IPS-18a (cell line): ENCODE measurements around the gene RCOR3.
A peak's percentile ranks its signal among the peaks of the same experiment; 100 is the strongest.
"Not testable (repeated sequence)": the region's sequence is repeated elsewhere in the genome, so short reads cannot be mapped to it uniquely, and the experiment has no call there.

Experiments used
- H3K27ac ChIP-seq: one replicate; pipeline ENCODE4 v1.5.1; 2013; ENCODE audit warnings: low read length
- H3K27me3 ChIP-seq: one replicate; pipeline ENCODE4 v1.6.1; 2013; ENCODE audit warnings: mild to moderate bottlenecking, low read length; ENCODE audit not compliant: control insufficient read depth, insufficient read depth
- H3K36me3 ChIP-seq: one replicate; pipeline ENCODE4 v1.6.1; 2013; ENCODE audit warnings: low read depth, low read length; ENCODE audit not compliant: control insufficient read depth
- H3K4me1 ChIP-seq: one replicate; pipeline ENCODE4 v1.6.1; 2013; ENCODE audit warnings: low read depth, low read length; ENCODE audit not compliant: control insufficient read depth
- H3K4me3 ChIP-seq: one replicate; pipeline ENCODE4 v1.5.1; 2013; ENCODE audit warnings: low read length
- H3K9ac ChIP-seq: one replicate; pipeline ENCODE4 v1.6.1; 2013; ENCODE audit warnings: mild to moderate bottlenecking, low read length, moderate library complexity
- H3K9me3 ChIP-seq: one replicate; pipeline ENCODE4 v1.6.1; 2013; ENCODE audit warnings: low read depth, low read length; ENCODE audit not compliant: control insufficient read depth

Gene RCOR3

DNA sequence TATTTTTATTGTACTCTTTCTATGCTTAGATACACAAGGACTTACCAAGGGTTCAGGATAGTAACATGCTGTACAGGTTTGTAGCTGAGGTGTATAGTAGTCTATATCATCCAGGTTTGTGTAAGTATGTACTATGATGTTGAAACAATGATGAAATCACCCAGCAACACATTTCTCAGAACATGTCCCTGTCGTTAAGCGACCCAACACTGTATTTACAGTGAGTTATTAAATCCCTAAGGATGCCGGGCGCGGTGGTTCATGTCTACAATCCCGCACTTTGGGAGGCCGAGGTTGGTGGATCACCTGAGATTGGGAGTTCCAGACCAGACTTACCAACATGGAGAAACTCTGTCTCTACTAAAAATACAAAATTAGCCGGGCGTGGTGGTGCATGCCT lies 21.6 kb upstream of the RCOR3 start:
- H3K9ac ChIP-seq, result no peak overlapping the region

DNA sequence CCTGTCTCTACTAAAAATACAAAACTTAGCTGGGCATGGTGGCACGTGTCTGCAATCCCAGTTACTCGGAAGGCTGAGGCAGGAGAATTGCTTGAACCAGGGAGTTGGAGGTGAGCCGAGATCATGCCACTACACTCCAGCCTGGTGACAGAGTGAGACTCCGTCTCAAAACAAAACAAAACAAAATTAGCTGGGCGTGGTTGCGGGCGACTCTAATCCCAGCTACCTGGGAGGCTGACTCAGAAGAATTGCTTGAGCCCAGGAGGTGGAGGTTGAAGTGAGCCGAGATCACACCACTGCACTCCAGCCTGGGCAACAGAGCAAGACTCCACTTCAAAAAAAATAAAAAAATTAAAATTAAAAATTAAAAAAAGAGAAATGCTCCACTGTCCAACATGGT lies 18.6 kb upstream of the RCOR3 start:
- H3K9me3 ChIP-seq, H3K27me3 ChIP-seq, H3K9ac ChIP-seq, H3K27ac ChIP-seq, H3K4me3 ChIP-seq, H3K36me3 ChIP-seq, H3K4me1 ChIP-seq: not testable (repeated sequence)

More for the DNA sequence above, 21.6 kb upstream of the RCOR3 start:
- H3K27ac ChIP-seq, result no peak overlapping the region
- H3K36me3 ChIP-seq, result no peaks in the 10 kb centered on the region
- no peaks in the 10 kb centered on the region for H3K27me3 ChIP-seq
- H3K9me3 ChIP-seq, result no peaks in the 10 kb centered on the region
- no peaks in the 10 kb centered on the region for H3K4me1 ChIP-seq
- no peak overlapping the region for H3K4me3 ChIP-seq

DNA sequence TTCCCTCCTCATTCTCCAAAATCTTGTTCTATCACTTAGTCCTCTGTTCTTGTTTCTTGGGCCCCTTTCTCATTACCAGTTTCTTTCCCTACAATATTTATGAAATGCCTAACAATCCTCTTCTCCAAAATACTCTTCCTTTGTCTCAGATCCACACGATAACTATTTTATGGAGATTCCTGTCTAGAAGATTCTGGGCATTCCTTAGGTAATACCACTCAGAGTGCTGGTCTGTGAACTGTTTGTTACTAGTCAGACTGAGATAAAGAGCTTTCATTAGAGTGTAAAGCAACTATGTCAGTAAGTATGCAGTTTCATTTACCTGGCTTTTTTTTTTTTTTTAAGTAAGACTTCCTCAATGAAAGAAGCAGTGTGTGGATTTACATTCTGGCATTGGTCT lies 18.1 kb upstream of the RCOR3 start:
- Histone ChIP-seq H3K4me3 (no peak overlapping the region), H3K4me1 (no peaks in the 10 kb centered on the region)

DNA sequence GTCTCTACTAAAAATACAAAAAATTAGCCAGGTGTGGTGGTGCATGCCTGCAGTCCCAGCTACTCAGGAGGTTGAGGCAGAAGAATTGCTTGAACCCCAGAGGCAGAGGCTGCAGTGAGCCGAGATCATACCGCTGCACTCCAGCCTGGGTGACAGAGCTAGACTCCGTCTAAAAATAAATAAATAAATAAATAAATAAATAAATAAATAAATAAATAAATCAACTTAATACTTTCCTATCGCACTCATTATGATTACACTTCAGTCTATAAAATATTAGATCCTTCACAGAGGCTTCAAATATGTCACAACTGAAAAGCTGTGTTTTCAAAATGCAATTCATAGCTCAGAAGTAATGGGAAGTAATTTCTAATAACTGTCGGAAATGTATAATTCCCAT lies 15.5 kb upstream of the RCOR3 start:
- H3K9ac ChIP-seq, H3K9me3 ChIP-seq, H3K36me3 ChIP-seq, H3K4me3 ChIP-seq, H3K27ac ChIP-seq, H3K4me1 ChIP-seq, H3K27me3 ChIP-seq: not testable (repeated sequence)

More for the DNA sequence above, 18.1 kb upstream of the RCOR3 start:
- no peaks in the 10 kb centered on the region for H3K9me3 ChIP-seq
- H3K27me3 ChIP-seq, result no peaks in the 10 kb centered on the region
- no peaks in the 10 kb centered on the region for H3K36me3 ChIP-seq
- no peak overlapping the region for H3K9ac ChIP-seq
- H3K27ac ChIP-seq, result no peak overlapping the region

DNA sequence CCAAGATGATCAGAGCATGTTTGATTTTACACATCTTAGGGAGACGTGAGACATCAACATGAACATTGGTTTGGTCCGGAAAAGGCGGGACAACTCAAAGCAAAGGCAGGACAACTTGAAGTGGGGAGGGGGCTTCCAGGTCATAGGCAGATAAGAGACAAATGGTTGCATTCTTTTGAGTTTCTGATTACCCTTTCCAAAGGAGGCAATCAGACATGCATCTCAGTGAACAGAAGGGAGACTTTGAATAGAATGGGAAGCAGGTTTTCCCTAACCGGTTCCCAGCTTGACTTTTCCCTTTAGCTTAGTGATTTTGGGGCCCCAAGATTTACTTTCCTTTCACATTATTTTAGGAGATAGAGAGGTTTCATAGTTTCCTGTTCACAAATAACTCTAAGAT lies 12.6 kb upstream of the RCOR3 start:
- not testable (repeated sequence) for H3K27ac ChIP-seq, H3K9ac ChIP-seq, H3K36me3 ChIP-seq, H3K27me3 ChIP-seq, H3K4me3 ChIP-seq, H3K4me1 ChIP-seq, H3K9me3 ChIP-seq

DNA sequence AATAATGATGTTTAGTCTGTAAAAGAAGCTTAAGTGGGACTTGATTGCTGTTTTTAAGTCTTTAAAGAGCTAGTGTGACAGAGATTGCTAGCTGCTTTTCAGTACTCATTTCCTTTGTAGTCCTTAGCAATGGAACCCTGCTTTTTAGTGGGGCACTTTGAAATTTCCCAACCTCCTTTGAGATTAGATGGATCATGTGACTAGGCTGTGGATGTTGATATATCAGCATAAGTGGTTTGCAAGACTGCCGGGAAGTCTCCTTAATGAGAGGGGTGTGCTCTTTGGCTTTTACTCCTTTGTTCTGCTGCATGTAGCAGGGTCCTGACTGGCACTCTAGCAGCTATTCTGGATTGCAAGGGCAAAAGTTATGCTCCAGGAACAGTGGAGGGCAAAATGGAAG lies 11.2 kb upstream of the RCOR3 start:
- Histone ChIP-seq H3K27me3 (no peaks in the 10 kb centered on the region), H3K36me3 (no peaks in the 10 kb centered on the region), H3K9me3 (no peaks in the 10 kb centered on the region), H3K4me1 (peaks cover 4% of the 10 kb centered on the region), H3K27ac (no peak overlapping the region), H3K9ac (no peak overlapping the region), H3K4me3 (no peak overlapping the region)

DNA sequence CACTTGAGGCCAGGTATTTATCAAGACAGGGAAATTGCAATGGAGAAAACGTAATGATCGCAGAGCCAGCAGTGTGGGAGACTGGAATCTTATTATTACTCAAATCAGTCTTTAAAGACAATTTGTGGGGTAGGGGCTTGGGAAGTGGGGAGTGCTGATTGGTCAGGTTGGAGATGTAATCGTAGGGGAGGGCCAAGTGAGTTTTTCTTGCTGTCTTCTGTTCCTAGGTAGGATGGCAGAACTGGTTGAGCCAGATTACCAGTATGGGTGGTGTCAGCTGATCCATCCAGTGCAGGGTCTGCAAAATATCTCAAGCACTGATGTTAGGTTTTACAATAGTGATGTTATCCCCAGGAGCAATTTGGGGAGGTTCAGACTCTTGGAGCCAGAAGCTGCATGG lies 9.6 kb upstream of the RCOR3 start:
- not testable (repeated sequence) for H3K4me1 ChIP-seq, H3K27ac ChIP-seq, H3K4me3 ChIP-seq, H3K9ac ChIP-seq, H3K36me3 ChIP-seq, H3K27me3 ChIP-seq, H3K9me3 ChIP-seq

DNA sequence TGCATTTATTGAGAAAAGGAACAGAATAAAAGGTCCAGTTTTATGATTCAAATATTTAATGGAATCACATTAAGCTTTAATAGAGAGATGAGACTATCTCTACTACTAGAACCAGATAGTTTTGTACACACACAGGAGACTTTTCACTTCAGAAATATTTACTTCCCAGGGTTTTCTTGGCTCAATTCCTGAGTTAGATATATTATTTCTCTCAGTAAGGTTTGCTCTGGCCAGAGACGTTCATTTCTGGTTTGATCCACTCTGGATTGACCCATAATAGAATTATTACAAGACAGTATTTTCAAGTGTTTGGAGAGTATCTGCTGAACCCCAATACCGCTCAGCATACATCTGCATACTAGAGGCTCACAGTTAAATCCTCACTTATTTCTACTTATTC lies 1.3 kb upstream of the RCOR3 start:
- Histone ChIP-seq H3K9ac (peak overlapping the region; percentile 97), H3K4me1 (peaks cover 22% of the 10 kb centered on the region), H3K36me3 (peaks cover 3% of the 10 kb centered on the region), H3K4me3 (peak overlapping the region; percentile 98), H3K27me3 (no peaks in the 10 kb centered on the region), H3K27ac (peak overlapping the region; percentile 95), H3K9me3 (no peaks in the 10 kb centered on the region)

DNA sequence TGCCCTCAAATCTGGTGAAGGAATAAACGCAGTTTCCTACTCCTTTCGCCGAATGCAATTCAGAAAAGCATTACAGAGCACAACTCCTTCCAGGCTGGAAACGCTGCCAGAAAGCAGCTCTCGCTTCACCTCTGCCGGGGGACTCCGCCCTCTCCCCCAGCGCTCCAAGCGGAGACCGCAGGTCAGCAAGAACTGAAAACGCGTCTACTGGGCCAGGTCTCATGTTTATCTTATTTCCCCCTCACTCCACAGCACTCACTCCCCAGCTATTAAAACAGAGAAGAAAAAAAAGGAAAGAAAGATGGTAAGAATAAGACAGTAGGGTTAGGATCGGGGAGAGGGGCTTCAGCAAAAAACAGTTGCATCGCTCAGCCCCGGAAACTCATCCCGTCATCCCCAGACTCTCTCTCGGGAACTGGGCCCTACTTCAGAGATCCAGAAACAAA lies 833 bp upstream of the RCOR3 start:
- H3K4me1 ChIP-seq, result peaks cover 22% of the 10 kb centered on the region
- peak overlapping the region; percentile 95 for H3K27ac ChIP-seq
- H3K9ac ChIP-seq, result peak overlapping the region; percentile 97
- peak overlapping the region; percentile 98 for H3K4me3 ChIP-seq
- peaks cover 3% of the 10 kb centered on the region for H3K36me3 ChIP-seq
- H3K9me3 ChIP-seq, result no peaks in the 10 kb centered on the region
- H3K27me3 ChIP-seq, result no peaks in the 10 kb centered on the region

DNA sequence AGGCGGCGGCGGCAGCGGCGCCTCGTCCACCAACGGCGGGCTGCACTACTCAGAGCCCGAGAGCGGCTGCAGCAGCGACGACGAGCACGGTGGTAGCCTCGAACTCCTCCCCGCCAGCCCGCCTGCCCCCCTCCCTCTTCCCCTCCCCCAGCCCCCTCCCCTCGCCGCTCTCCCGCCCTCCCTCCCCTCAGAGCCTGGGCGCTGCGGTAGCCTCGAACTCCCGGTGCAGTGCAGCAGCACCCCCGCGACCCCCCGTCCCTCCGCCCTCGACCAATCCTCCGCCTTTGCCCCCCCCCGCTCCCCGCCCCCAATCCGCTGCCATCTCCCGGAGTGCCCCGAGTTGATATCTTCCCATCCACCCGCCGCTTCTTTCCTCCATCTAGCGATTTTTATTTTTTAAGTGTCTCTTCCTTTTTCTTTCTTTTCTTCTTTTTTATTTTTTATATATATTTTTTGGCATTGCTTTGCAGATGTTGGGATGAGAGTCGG lies 516 bp downstream of the RCOR3 start:
- H3K4me1 ChIP-seq, result peaks cover 22% of the 10 kb centered on the region
- no peaks in the 10 kb centered on the region for H3K9me3 ChIP-seq
- peak overlapping the region; percentile 85 for H3K4me3 ChIP-seq
- H3K9ac ChIP-seq, result peak overlapping the region; percentile 87
- H3K36me3 ChIP-seq, result peaks cover 4% of the 10 kb centered on the region
- H3K27me3 ChIP-seq, result no peaks in the 10 kb centered on the region
- H3K27ac ChIP-seq, result peak overlapping the region; percentile 80

DNA sequence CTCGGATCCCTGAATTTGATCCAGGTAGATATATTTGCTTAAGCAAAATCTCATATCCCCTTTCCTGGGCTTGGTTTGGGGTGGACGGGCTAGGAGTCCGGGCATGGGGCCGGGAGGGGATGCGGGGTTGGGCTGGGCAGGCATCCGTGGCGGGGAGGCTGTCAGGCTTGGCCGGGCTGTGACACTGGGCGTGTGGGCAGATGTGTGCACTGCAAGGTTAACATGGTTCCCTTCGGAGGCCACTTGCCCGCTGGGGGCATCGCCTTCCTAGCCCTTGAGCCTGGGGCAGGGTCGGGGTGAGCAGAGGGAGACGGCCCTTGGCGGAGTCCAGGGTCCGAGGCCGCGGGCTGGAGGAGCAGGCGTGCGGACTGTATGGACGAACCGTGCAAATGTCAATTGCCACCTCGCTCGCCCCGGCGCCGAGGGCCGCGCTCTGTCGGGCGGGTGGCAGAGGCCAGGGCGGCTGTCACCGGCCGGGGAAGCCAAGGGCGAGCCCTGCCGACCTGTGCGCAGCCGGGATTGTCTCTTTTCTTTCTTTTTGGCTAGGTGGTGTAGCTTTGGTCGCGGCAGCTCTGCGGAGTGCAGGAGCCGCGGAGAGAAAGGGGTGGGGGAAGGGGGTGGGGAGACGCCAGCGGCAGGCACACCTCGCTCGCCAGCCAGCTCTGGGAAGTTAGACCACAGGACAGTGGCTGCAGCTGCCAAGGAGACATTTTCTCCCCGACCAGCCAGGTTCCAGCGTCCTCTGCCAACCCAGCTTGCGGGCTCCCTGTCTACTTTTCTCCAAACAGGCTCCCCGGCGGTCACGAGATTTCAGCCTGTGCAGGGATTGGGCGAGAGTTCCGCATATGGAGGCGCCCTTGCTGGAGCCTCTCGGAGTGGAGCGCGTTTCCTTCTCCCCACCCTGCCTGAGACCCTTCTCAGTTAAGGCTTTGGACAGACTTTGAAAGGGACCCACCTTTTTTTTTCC lies 1.3 kb downstream of the RCOR3 start:
- no peaks in the 10 kb centered on the region for H3K27me3 ChIP-seq
- H3K27ac ChIP-seq, result no peak overlapping the region
- peaks cover 22% of the 10 kb centered on the region for H3K4me1 ChIP-seq
- H3K9me3 ChIP-seq, result no peaks in the 10 kb centered on the region
- H3K4me3 ChIP-seq, result peak overlapping the region; percentile 85
- H3K36me3 ChIP-seq, result peaks cover 6% of the 10 kb centered on the region
- peak overlapping the region; percentile 65 for H3K9ac ChIP-seq

DNA sequence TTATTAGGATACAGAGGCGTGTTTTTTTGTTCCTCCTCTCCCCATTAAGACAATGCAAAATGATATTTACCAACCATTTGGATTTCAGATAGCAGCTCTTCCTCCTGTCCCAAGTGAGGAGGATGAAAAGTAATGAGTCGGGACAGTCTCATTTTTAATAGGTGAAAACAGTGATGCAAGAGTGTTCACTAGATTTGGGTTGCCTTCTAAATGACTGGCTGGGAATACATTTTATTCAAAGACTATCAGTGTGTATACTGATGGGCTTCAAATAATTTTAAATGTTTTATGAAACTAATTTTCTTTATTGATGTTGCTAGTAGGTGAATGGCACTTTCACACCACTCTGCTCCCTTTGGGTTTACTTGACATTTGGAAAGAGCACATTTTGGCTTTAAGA lies 2.1 kb downstream of the RCOR3 start:
- H3K36me3 ChIP-seq, result peaks cover 6% of the 10 kb centered on the region

More for the DNA sequence above, 2.1 kb downstream of the RCOR3 start:
- Histone ChIP-seq H3K27me3 (no peaks in the 10 kb centered on the region), H3K4me3 (peak overlapping the region; percentile 85), H3K27ac (no peak overlapping the region), H3K9me3 (no peaks in the 10 kb centered on the region), H3K4me1 (peaks cover 22% of the 10 kb centered on the region), H3K9ac (peak overlapping the region; percentile 65)
